Kidney glomerular epithelial cell (primary cell): ENCODE results near the gene GRK2.

Source experiments
- DNase-seq: peaks from one replicate; lab custom pipeline; 2025; lab: John Stamatoyannopoulos, UW

Gene GRK2

GRCh38 chr11:67270256-67271204 lies 4.3 kb downstream of the GRK2 start:
- peak; percentile 90 for DNase-seq

- DNase-seq = no peak
Measured at GRCh38 chr11:67271205-67271540, 4.9 kb downstream of the GRK2 start.

- DNase-seq = no peak
Measured at GRCh38 chr11:67271541-67272284, 5.4 kb downstream of the GRK2 start.

- no peak for DNase-seq
Measured at GRCh38 chr11:67272327-67273259, 6.3 kb downstream of the GRK2 start.

GRCh38 chr11:67273260-67273990 lies 7.2 kb downstream of the GRK2 start:
- DNase-seq = no peak

GRCh38 chr11:67274768-67275605 lies 8.7 kb downstream of the GRK2 start:
- DNase-seq = no peak

GRCh38 chr11:67275606-67276409 lies 9.5 kb downstream of the GRK2 start:
- DNase-seq = no peak

- no peak for DNase-seq
Measured at GRCh38 chr11:67276781-67277230, 10.5 kb downstream of the GRK2 start.

GRCh38 chr11:67277231-67277961 lies 11.1 kb downstream of the GRK2 start:
- no peak for DNase-seq

GRCh38 chr11:67278135-67278938 lies 12.1 kb downstream of the GRK2 start:
- no peak for DNase-seq

- DNase-seq = no peak
Measured at GRCh38 chr11:67278939-67279588, 12.8 kb downstream of the GRK2 start.

GRCh38 chr11:67279589-67280340 lies 13.5 kb downstream of the GRK2 start:
- DNase-seq = no peak

- DNase-seq = no peak
Measured at GRCh38 chr11:67280341-67280787, 14.1 kb downstream of the GRK2 start.

- no peak for DNase-seq
Measured at GRCh38 chr11:67280788-67281551, 14.7 kb downstream of the GRK2 start.

- DNase-seq = no peak
Measured at GRCh38 chr11:67281552-67282150, 15.4 kb downstream of the GRK2 start.
